SU-DHL-6 (cell line): ENCODE results near the gene NOP14.

Source experiments
- EZH2phosphoT487 ChIP-seq: fragments of 200-600 bp; sonication (generic), shearing (Covaris generic); conservative IDR thresholded peaks from 2 replicates; pipeline ENCODE4 v1.6.1; 2018; ENCODE audit warnings: mild to moderate bottlenecking, antibody characterized with exemption, low read length, moderate library complexity, mixed read lengths
- TF ChIP-seq, protein P1 (sequence below): fragments of 200-600 bp; sonication (generic); IDR thresholded peaks from one replicate; pipeline ENCODE4 v1.5.1; 2017; ENCODE audit warnings: antibody characterized with exemption, mild to moderate bottlenecking, low read length, moderate library complexity; ENCODE audit not compliant: insufficient read depth, poor library complexity, severe bottlenecking

DNA sequence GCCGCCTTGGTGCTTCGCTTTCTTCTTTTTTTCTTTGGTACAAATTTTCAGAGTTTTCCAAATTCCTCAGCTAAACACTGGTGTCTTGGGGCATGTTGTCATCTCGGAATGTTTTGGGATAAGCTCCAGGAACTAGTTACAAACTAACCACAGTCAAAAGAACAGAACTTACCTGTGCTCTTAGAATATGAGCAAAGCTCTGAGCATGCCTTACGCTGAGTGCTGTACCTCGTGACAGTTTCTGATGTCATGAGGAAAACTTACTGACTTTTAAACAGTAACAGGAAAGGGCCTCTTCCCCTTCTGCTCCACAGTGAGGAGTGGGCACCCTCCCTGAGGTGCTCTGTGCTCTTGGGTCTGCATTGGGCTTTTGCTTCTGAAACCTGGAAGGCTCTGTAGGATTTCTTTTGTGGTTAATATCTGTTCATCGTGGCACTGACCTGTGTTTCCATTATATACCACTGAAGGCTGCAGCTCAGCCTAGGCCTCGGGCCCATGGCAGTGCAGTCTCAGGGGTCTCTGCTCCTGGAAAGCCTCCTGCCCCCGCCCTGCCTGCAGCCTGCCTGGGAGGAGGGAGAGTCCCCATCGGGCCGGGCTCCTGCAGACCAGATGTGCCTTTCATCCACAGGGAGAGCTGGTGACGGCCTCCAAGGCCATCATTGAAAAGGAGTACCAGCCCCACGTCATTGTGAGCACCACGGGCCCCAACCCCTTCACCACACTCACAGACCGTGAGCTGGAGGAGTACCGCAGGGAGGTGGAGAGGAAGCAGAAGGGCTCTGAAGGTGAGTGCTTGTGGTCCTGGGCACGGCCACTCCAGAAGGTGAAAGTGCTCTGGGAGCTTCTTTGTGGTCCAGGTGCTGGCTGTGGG is 48.7 kb downstream of the NOP14 start:
- TF ChIP-seq, protein P1, sequence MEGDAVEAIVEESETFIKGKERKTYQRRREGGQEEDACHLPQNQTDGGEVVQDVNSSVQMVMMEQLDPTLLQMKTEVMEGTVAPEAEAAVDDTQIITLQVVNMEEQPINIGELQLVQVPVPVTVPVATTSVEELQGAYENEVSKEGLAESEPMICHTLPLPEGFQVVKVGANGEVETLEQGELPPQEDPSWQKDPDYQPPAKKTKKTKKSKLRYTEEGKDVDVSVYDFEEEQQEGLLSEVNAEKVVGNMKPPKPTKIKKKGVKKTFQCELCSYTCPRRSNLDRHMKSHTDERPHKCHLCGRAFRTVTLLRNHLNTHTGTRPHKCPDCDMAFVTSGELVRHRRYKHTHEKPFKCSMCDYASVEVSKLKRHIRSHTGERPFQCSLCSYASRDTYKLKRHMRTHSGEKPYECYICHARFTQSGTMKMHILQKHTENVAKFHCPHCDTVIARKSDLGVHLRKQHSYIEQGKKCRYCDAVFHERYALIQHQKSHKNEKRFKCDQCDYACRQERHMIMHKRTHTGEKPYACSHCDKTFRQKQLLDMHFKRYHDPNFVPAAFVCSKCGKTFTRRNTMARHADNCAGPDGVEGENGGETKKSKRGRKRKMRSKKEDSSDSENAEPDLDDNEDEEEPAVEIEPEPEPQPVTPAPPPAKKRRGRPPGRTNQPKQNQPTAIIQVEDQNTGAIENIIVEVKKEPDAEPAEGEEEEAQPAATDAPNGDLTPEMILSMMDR: no peak
- TF ChIP-seq EZH2phosphoT487: no peak
